ENCODE results near the gene FOXJ3.

FOXJ3 gene

DNA sequence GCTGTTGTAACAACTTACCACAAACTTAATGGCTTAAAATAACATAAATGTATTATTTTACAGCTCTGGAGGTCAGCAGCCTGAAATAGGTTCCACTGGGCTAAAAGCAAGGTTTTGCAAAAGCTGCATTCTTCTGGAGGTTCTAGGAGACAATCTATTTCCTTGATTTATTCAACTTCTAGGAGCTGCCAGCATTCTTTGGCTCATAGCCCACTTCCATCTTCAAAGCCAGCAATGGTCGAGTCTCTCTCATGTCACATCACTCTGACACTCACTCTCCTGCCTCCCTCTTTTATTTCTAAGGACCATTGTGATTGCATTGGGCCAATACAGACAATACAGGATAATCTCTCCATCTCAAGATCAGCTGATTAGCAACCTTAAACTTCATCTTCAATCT lies 15.1 kb upstream of the FOXJ3 start:
- no peaks in the 10 kb centered on the region for H3K9me2 ChIP-seq (replicated peaks; ENCODE audit: control insufficient read depth, low read length)
- H3K4me1 ChIP-seq (ENCODE audit: control insufficient read depth, low read length), result no peaks in the 10 kb centered on the region
- no peak overlapping the region for H3K4me2 ChIP-seq (ENCODE audit: low read length)
- H3K9me3 ChIP-seq (ENCODE audit: control insufficient read depth, insufficient read depth, low read length), result no peaks in the 10 kb centered on the region
- H3K27ac ChIP-seq (ENCODE audit: low read depth, low read length), result no peak overlapping the region
- H4K20me1 ChIP-seq (ENCODE audit: control insufficient read depth, insufficient read depth, low read depth, low read length), result no peaks in the 10 kb centered on the region
- H3K36me3 ChIP-seq (ENCODE audit: control insufficient read depth, low read length), result no peaks in the 10 kb centered on the region
- no peaks in the 10 kb centered on the region for H3F3A ChIP-seq (ENCODE audit: control insufficient read depth, insufficient read depth)
- peaks cover 9% of the 10 kb centered on the region for H3K27me3 ChIP-seq (ENCODE audit: control insufficient read depth, low read length)
- no peaks in the 10 kb centered on the region for H3K79me2 ChIP-seq (ENCODE audit: control insufficient read depth, low read length)
- no peak overlapping the region for H3K4me3 ChIP-seq (ENCODE audit: low read length)
- TF ChIP-seq, protein P1, sequence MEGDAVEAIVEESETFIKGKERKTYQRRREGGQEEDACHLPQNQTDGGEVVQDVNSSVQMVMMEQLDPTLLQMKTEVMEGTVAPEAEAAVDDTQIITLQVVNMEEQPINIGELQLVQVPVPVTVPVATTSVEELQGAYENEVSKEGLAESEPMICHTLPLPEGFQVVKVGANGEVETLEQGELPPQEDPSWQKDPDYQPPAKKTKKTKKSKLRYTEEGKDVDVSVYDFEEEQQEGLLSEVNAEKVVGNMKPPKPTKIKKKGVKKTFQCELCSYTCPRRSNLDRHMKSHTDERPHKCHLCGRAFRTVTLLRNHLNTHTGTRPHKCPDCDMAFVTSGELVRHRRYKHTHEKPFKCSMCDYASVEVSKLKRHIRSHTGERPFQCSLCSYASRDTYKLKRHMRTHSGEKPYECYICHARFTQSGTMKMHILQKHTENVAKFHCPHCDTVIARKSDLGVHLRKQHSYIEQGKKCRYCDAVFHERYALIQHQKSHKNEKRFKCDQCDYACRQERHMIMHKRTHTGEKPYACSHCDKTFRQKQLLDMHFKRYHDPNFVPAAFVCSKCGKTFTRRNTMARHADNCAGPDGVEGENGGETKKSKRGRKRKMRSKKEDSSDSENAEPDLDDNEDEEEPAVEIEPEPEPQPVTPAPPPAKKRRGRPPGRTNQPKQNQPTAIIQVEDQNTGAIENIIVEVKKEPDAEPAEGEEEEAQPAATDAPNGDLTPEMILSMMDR (IDR thresholded peaks at IDR 0.05; ENCODE audit: low read depth, low read length, poor library complexity, severe bottlenecking), result no peak

DNA sequence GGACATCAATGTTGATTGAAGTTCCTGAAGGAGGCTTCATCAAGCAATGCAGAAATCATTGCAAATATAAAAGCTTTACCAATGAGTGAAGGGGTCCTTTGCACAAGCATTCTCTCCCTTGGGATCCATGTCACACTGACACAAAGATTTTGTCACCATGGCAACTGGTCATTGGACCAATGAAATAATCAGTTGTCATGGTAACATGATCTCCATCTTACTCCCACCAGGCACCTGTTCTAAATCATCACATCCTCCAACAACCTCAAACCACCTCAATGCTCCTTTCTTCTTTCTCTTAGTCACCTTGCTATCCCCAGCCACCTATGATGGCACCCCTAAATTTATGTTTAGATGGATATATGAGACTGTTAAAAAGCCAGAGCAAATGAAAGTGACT lies 13.5 kb upstream of the FOXJ3 start:
- Histone ChIP-seq H3K9me2 (replicated peaks; ENCODE audit: control insufficient read depth, low read length) (no peaks in the 10 kb centered on the region), H3K27ac (ENCODE audit: low read depth, low read length) (no peak overlapping the region), H3K79me2 (ENCODE audit: control insufficient read depth, low read length) (no peaks in the 10 kb centered on the region), H3K9me3 (ENCODE audit: control insufficient read depth, insufficient read depth, low read length) (no peaks in the 10 kb centered on the region), H3K36me3 (ENCODE audit: control insufficient read depth, low read length) (no peaks in the 10 kb centered on the region), H4K20me1 (ENCODE audit: control insufficient read depth, insufficient read depth, low read depth, low read length) (no peaks in the 10 kb centered on the region), H3F3A (ENCODE audit: control insufficient read depth, insufficient read depth) (no peaks in the 10 kb centered on the region), H3K4me3 (ENCODE audit: low read length) (no peak overlapping the region), H3K27me3 (ENCODE audit: control insufficient read depth, low read length) (peaks cover 9% of the 10 kb centered on the region), H3K4me2 (ENCODE audit: low read length) (no peak overlapping the region), H3K4me1 (ENCODE audit: control insufficient read depth, low read length) (no peaks in the 10 kb centered on the region)
- TF ChIP-seq, protein P1 (IDR thresholded peaks at IDR 0.05; ENCODE audit: low read depth, low read length, poor library complexity, severe bottlenecking), result no peak
- no peak for TF ChIP-seq EZH2phosphoT487 (IDR thresholded peaks at IDR 0.05; ENCODE audit: borderline replicate concordance, low read length)

DNA sequence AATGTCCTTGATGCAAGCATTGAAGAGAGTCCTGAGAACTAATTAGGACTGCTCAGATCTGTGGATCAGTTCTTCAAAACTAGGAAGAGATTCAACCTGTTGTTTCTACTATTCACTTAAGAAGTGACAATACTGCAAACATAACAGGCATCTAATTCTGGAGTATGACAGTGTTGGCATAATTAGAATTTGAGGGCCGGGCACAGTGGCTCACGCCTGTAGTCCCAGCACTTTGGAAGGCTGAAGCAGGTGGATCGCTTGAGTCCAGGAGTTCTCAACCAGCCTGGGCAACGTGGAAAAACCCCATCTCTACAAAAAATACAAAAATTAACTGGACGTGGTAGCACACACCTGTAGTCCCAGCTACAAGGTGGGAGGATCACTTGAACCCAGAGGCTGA lies 8.0 kb upstream of the FOXJ3 start:
- Histone ChIP-seq H3K9me2 (replicated peaks; ENCODE audit: control insufficient read depth, low read length) (no peaks in the 10 kb centered on the region), H3K4me2 (ENCODE audit: low read length) (no peak overlapping the region), H3K79me2 (ENCODE audit: control insufficient read depth, low read length) (no peaks in the 10 kb centered on the region), H3K4me1 (ENCODE audit: control insufficient read depth, low read length) (no peaks in the 10 kb centered on the region), H3K27me3 (ENCODE audit: control insufficient read depth, low read length) (peaks cover 3% of the 10 kb centered on the region; the same call in 1 of the 2 replicates), H3K9me3 (ENCODE audit: control insufficient read depth, insufficient read depth, low read length) (no peaks in the 10 kb centered on the region), H3K27ac (ENCODE audit: low read depth, low read length) (no peak overlapping the region), H3K4me3 (ENCODE audit: low read length) (no peak overlapping the region), H3F3A (ENCODE audit: control insufficient read depth, insufficient read depth) (no peaks in the 10 kb centered on the region), H4K20me1 (ENCODE audit: control insufficient read depth, insufficient read depth, low read depth, low read length) (no peaks in the 10 kb centered on the region), H3K36me3 (ENCODE audit: control insufficient read depth, low read length) (no peaks in the 10 kb centered on the region)
- no peak for TF ChIP-seq EZH2phosphoT487 (IDR thresholded peaks at IDR 0.05; ENCODE audit: borderline replicate concordance, low read length)
- TF ChIP-seq, protein P1 (IDR thresholded peaks at IDR 0.05; ENCODE audit: low read depth, low read length, poor library complexity, severe bottlenecking), result no peak

DNA sequence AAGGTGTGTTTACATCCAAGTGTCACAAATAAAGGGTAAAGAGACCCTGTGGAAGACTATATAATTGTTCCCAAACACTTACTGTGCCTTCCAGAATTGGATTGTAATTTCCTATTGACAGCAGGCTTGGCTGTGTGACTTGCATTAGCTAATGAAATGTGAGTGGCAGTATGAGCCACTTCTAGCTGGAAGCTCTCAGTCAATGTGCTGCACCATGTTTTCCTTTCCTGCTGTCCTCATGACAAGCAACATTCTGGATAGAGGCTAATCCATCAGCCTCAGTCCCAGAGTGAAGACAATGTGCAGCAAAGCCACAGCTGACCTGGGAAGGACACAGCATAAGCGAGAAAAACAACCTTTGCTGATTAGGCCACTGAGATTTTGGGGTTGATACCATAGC lies 5.9 kb upstream of the FOXJ3 start:
- Histone ChIP-seq H3K36me3 (ENCODE audit: control insufficient read depth, low read length) (no peaks in the 10 kb centered on the region), H3K9me2 (replicated peaks; ENCODE audit: control insufficient read depth, low read length) (no peaks in the 10 kb centered on the region), H3F3A (ENCODE audit: control insufficient read depth, insufficient read depth) (no peaks in the 10 kb centered on the region), H3K4me3 (ENCODE audit: low read length) (no peak overlapping the region), H3K27ac (ENCODE audit: low read depth, low read length) (no peak overlapping the region), H3K4me1 (ENCODE audit: control insufficient read depth, low read length) (peaks cover 7% of the 10 kb centered on the region), H3K27me3 (ENCODE audit: control insufficient read depth, low read length) (peaks cover 3% of the 10 kb centered on the region; the same call in 1 of the 2 replicates), H3K79me2 (ENCODE audit: control insufficient read depth, low read length) (peaks cover 5% of the 10 kb centered on the region), H4K20me1 (ENCODE audit: control insufficient read depth, insufficient read depth, low read depth, low read length) (no peaks in the 10 kb centered on the region), H3K9me3 (ENCODE audit: control insufficient read depth, insufficient read depth, low read length) (no peaks in the 10 kb centered on the region), H3K4me2 (ENCODE audit: low read length) (no peak overlapping the region)
- TF ChIP-seq, protein P1 (IDR thresholded peaks at IDR 0.05; ENCODE audit: low read depth, low read length, poor library complexity, severe bottlenecking), result no peak
- no peak for TF ChIP-seq EZH2phosphoT487 (IDR thresholded peaks at IDR 0.05; ENCODE audit: borderline replicate concordance, low read length)

Measured in DOHH2 (cell line).